ENCODE results near the gene BBS9. TPM values are rescaled to one million over a fixed set of nuclear protein-coding genes. Genes with fewer than 3 reads are reported as not detected.

The BBS9 gene
- total and polyA plus RNA-seq, 2 donors (not counting 1 experiment from before 2014, with no cell fraction given): 8.4 to 45.2 TPM

DNA sequence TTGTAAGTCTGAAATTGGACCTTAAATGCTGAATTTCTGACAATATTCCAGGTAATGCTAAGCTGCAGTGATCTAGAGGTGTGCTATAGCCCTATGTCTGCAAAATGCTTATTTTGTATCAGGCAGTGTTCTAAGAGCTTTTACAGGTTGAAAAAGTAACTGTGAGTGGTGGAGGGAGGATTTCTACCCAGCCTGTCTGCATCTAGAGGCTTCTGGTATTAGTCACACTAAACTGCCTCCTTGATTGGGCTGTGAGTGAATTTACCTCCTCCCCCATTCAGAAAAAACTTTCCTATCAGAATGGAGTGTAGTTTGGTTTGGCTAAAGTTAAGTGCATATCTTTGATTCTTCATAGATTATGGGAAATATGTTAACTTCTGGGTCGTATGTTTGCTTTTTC lies 56.8 kb downstream of the BBS9 start:
- DNase-seq (no peak), ATAC-seq (ENCODE audit: low read depth) (no peak)
- CTCF ChIA-PET: interaction anchor here (0.6 to 4.8 kb wide), 12 partner anchors 8 to 747 kb away, joined by 3 to 89 read pairs (median 3); no protein-coding TSS in a partner anchor
- Histone ChIP-seq H3K9ac (ENCODE audit: low read length) (no peak overlapping the region), H3K4me1 (ENCODE audit: control insufficient read depth in 2 of 2, insufficient read depth in 2 of 2, low read length in 2 of 2) (peaks cover 7% of the 10 kb centered on the region in 2 donors), H3K9me3 (ENCODE audit: control extremely low read depth in 1 of 3, control insufficient read depth in 2 of 3, insufficient read depth in 1 of 3, low read length in 2 of 3) (no peaks in the 10 kb centered on the region), H3K4me2 (replicated peaks; ENCODE audit: low read depth, low read length, poor library complexity, severe bottlenecking) (no peak overlapping the region), H3K4me3 (ENCODE audit: control extremely low read depth in 1 of 5, extremely low read depth in 1 of 5, insufficient read depth in 1 of 5, low read depth in 2 of 5, low read length in 4 of 5) (no peak overlapping the region), H3K79me2 (ENCODE audit: control insufficient read depth, insufficient read depth, low read length) (no peaks in the 10 kb centered on the region), H2AFZ (ENCODE audit: insufficient read depth, low read depth, low read length, poor library complexity, severe bottlenecking) (no peak overlapping the region), H3K27me3 (replicated peaks in 1 of 4; ENCODE audit: control extremely low read depth in 1 of 4, control insufficient read depth in 3 of 4, insufficient read depth in 4 of 4, low read length in 3 of 4) (no peaks in the 10 kb centered on the region), H3K27ac (ENCODE audit: low read length in 2 of 2) (no peak overlapping the region), H4K20me1 (ENCODE audit: control insufficient read depth, insufficient read depth, low read length, poor library complexity, severe bottlenecking) (no peaks in the 10 kb centered on the region), H3K36me3 (replicated peaks in 1 of 2; ENCODE audit: control extremely low read depth in 1 of 2, control insufficient read depth in 1 of 2, extremely low read depth in 1 of 2, insufficient read depth in 2 of 2, low read length in 1 of 2) (no peaks in the 10 kb centered on the region)
- POLR2A ChIA-PET: no interaction called here
- WGBS (ENCODE audit: insufficient coverage): no CpG with 5 or more reads among the region's 1 CpG
- Mint-ChIP-seq H3K4me3 (no peak overlapping the region), H3K4me1 (peaks cover 10% of the 10 kb centered on the region), H3K27ac (no peak overlapping the region), H3K27me3 (no peaks in the 10 kb centered on the region), H3K9me3 (ENCODE audit: insufficient read depth) (no peaks in the 10 kb centered on the region)
- no peak for TF ChIP-seq EZH2 (IDR thresholded peaks at IDR 0.05; ENCODE audit: borderline replicate concordance, insufficient read depth, low read depth, low read length, poor library complexity, severe bottlenecking)
- TF ChIP-seq, protein P1, sequence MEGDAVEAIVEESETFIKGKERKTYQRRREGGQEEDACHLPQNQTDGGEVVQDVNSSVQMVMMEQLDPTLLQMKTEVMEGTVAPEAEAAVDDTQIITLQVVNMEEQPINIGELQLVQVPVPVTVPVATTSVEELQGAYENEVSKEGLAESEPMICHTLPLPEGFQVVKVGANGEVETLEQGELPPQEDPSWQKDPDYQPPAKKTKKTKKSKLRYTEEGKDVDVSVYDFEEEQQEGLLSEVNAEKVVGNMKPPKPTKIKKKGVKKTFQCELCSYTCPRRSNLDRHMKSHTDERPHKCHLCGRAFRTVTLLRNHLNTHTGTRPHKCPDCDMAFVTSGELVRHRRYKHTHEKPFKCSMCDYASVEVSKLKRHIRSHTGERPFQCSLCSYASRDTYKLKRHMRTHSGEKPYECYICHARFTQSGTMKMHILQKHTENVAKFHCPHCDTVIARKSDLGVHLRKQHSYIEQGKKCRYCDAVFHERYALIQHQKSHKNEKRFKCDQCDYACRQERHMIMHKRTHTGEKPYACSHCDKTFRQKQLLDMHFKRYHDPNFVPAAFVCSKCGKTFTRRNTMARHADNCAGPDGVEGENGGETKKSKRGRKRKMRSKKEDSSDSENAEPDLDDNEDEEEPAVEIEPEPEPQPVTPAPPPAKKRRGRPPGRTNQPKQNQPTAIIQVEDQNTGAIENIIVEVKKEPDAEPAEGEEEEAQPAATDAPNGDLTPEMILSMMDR (IDR thresholded peaks at IDR 0.05): no peak
- intact Hi-C loops (cut with micrococcal nuclease): no loop called here

DNA sequence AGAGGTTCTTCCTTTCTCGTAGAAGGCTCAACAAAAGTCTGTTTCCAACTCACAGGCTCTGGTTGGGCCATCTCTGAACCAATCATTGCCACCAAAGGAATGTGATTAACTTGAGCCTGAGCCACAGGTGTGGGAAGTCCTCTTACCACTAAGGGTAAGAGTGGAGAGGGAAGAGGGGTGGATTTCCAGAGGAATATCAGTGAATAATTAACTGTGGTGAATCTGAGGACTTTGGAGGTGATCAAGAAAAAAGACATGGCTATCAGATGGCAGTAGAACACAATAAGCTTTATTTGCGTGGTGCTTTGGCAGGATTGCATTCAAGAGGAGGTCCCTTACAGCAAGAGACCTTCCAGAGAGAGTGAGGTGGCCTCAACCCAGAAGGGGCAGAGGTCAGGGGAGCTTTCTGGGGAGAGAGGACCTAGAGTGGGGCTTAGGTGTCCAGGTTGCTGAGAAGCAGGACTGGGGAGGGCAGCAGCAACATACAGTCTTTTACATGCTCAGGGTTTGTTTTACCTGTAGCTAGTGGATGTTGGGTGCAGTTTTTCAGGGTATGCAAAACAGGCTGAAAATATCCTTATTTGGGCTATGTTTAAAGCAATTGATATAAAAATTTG lies 61.4 kb downstream of the BBS9 start:
- 100% methylated on average over 1 of the region's 2 CpGs for whole genome bisulfite sequencing (ENCODE audit: insufficient coverage)
- Histone ChIP-seq H3K27ac (ENCODE audit: low read length in 2 of 2) (no peak overlapping the region), H3K9me3 (ENCODE audit: control extremely low read depth in 1 of 3, control insufficient read depth in 2 of 3, insufficient read depth in 1 of 3, low read length in 2 of 3) (no peaks in the 10 kb centered on the region), H4K20me1 (ENCODE audit: control insufficient read depth, insufficient read depth, low read length, poor library complexity, severe bottlenecking) (no peaks in the 10 kb centered on the region), H3K9ac (ENCODE audit: low read length) (peak overlapping the region; percentile 16), H3K79me2 (ENCODE audit: control insufficient read depth, insufficient read depth, low read length) (no peaks in the 10 kb centered on the region), H3K4me1 (ENCODE audit: control insufficient read depth in 2 of 2, insufficient read depth in 2 of 2, low read length in 2 of 2) (peaks cover 20 to 21% of the 10 kb centered on the region in 2 donors), H3K36me3 (replicated peaks in 1 of 2; ENCODE audit: control extremely low read depth in 1 of 2, control insufficient read depth in 1 of 2, extremely low read depth in 1 of 2, insufficient read depth in 2 of 2, low read length in 1 of 2) (no peaks in the 10 kb centered on the region), H2AFZ (ENCODE audit: insufficient read depth, low read depth, low read length, poor library complexity, severe bottlenecking) (no peak overlapping the region), H3K4me2 (replicated peaks; ENCODE audit: low read depth, low read length, poor library complexity, severe bottlenecking) (peak overlapping the region; percentile 40), H3K4me3 (ENCODE audit: control extremely low read depth in 1 of 5, extremely low read depth in 1 of 5, insufficient read depth in 1 of 5, low read depth in 2 of 5, low read length in 4 of 5) (no peak overlapping the region), H3K27me3 (replicated peaks in 1 of 4; ENCODE audit: control extremely low read depth in 1 of 4, control insufficient read depth in 3 of 4, insufficient read depth in 4 of 4, low read length in 3 of 4) (no peaks in the 10 kb centered on the region)
- TF ChIP-seq, protein P1 (IDR thresholded peaks at IDR 0.05): no peak
- no peak for TF ChIP-seq EZH2 (IDR thresholded peaks at IDR 0.05; ENCODE audit: borderline replicate concordance, insufficient read depth, low read depth, low read length, poor library complexity, severe bottlenecking)
- intact Hi-C loops (cut with micrococcal nuclease): no loop called here
- DNase-seq: no peak
- no peak for ATAC-seq (ENCODE audit: low read depth)
- Mint-ChIP-seq H3K9me3 (ENCODE audit: insufficient read depth) (no peaks in the 10 kb centered on the region), H3K4me1 (peaks cover 30% of the 10 kb centered on the region), H3K4me3 (peak overlapping the region; percentile 43), H3K27ac (peak overlapping the region; percentile 20), H3K27me3 (no peaks in the 10 kb centered on the region)
- POLR2A ChIA-PET: no interaction called here
- CTCF ChIA-PET: interaction anchor here (1.1 to 2.2 kb wide), 3 partner anchors 12 to 742 kb away, joined by 3 to 12 read pairs (median 3); no protein-coding TSS in a partner anchor

All from B cell (primary cell).